GM18951 (cell line): ENCODE data around the gene FBXL13.
"Not testable (repeated sequence)": the region's sequence is repeated elsewhere in the genome, so short reads cannot be mapped to it uniquely, and the experiment has no call there.

Source experiments
- POLR2A ChIP-seq: IDR thresholded peaks from 4 replicates; pipeline ENCODE4 v1.6.1; 2011; ENCODE audit warnings: mild to moderate bottlenecking; ENCODE audit not compliant: insufficient read length, insufficient read depth; ENCODE audit errors: extremely low read depth
- in situ Hi-C: fragments of 300-500 bp; cut with MboI; formaldehyde crosslinking; loops from one replicate; pipeline ENCODE4 v1.12.0; 2022; ENCODE audit warnings: low sequenced_read_pairs, mixed read lengths, inconsistent platforms; ENCODE audit not compliant: unreplicated experiment

Gene FBXL13

GRCh38 chr7:102976493-102976892 is 98.1 kb downstream of the FBXL13 start:
- no peak for TF ChIP-seq POLR2A
- in situ Hi-C loops: no loop called here

DNA sequence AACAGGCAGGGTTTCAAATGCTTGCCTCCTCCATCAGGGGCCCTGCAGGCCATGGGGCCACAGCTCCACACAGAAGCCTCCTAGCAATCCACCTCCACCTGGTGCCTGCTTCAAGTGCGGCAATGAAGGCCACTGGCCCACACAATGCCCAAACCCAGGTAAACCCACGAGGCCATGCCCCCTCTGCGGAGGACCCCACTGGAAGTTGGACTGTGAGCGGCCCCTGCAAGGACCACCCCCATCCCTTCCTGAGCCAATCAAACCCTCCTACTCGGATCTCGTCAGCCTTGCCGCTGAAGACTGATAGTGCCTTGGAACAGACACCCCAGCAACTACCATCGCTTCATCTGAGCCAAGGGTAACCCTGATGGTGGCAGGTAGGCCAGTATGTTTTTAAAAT is 98.7 kb downstream of the FBXL13 start:
- in situ Hi-C loops: no loop called here

DNA sequence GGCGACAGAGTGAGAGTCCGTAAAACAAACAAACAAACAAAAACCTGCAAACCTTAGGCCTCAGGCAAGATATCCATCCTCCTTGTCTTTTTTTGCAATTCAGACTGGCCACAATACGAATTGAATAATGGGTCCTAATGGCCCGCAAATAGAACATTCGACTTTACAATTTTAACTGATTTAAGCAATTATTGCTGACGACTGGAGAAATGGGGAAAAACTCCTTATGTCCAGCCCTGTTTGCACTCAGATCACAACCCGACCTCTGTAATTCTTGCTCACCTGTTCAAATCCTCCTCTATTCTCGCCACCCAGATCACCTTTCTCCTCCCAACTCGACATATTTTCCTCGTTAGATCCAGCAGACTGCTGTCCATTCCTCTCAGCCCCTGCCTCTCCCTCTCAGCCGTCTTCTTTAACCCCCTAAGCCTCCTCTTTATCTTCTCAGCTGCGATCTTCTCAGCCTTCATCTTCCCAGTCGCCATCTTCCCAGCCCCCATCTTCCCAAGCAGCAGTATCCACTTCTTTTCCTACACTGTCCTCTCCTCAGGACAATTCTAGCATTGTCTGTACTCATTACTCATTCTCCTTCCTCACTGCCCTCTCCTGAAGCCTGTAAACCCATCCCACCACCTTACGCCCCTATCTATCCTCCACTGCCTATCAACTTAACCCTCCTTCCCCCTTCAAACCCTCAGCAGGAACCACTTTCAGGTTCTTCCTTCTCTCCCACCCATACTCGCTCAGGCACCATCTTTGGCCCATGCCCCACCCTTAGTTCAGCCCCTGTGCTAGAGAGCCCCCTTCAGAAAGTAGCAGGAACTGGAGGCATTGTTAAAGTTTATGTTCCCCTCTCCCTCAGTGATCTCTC is 100.0 kb downstream of the FBXL13 start:
- no peak for TF ChIP-seq POLR2A
- in situ Hi-C loops: no loop called here

More for the DNA sequence above, 98.7 kb downstream of the FBXL13 start:
- TF ChIP-seq POLR2A: no peak

GRCh38 chr7:102973096-102973802 is 101.3 kb downstream of the FBXL13 start:
- no peak for TF ChIP-seq POLR2A
- in situ Hi-C loops: no loop called here

GRCh38 chr7:102967798-102968197 is 106.8 kb downstream of the FBXL13 start:
- TF ChIP-seq POLR2A: no peak
- in situ Hi-C loops: no loop called here

GRCh38 chr7:102966465-102966864 is 108.1 kb downstream of the FBXL13 start:
- no peak for TF ChIP-seq POLR2A

GRCh38 chr7:102961993-102962392 is 112.6 kb downstream of the FBXL13 start:
- in situ Hi-C loops: not testable (repeated sequence)

More at GRCh38 chr7:102966465-102966864, 108.1 kb downstream of the FBXL13 start:
- in situ Hi-C loops: no loop called here

DNA sequence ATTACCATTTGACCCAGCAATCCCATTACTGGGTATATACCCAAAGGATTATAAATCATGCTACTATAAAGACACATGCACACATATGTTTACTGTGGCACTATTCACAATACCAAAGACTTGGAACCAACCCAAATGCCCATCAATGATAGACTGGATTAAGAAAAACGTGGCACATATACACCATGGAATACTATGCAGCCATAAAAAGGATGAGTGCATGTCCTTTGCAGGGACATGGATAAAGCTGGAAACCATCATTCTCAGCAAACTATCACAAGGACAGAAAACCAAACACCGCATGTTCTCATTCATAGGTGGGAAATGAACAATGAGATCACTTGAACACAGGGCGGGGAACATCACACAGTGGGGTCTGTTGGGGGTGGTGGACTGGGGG is 116.6 kb downstream of the FBXL13 start:
- in situ Hi-C loops: not testable (repeated sequence)

GRCh38 chr7:102954359-102954758 is 120.2 kb downstream of the FBXL13 start:
- in situ Hi-C loops: not testable (repeated sequence)

DNA sequence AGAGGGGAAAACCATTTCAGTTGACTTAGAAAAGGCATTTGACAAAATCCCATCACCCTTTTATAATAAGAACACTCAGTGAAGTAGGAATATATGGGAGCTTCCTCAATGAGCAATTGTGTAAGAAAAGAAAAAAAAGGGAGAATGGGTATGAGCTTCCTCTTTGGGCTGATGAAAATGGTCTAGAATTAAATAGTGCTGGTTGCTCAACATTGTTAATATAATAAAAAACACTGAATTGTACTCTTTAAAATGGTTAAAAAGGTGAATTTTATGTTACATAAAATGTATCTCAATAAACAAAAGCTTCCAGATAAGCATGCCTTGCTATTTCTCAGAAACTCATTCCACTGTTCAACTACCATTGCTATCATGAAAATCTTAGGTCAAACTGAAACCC is 121.2 kb downstream of the FBXL13 start:
- TF ChIP-seq POLR2A: no peak
- in situ Hi-C loops: no loop called here

- in situ Hi-C loops: no loop called here
- TF ChIP-seq POLR2A: no peak
Measured at GRCh38 chr7:102951839-102952238, 122.8 kb downstream of the FBXL13 start.

DNA sequence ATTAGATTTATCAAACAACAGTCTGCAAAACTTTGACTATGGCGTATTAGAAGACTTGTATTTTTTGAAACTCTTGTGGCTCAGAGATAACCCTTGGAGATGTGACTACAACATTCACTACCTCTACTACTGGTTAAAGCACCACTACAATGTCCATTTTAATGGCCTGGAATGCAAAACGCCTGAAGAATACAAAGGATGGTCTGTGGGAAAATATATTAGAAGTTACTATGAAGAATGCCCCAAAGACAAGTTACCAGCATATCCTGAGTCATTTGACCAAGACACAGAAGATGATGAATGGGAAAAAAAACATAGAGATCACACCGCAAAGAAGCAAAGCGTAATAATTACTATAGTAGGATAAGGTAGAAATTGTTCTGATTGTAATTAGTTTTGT is 130.4 kb downstream of the FBXL13 start:
- TF ChIP-seq POLR2A: no peak
- in situ Hi-C loops: no loop called here

- no peak for TF ChIP-seq POLR2A
- in situ Hi-C loops: no loop called here
Measured at GRCh38 chr7:102943423-102944169, 131.0 kb downstream of the FBXL13 start.

GRCh38 chr7:102942868-102943267 is 131.7 kb downstream of the FBXL13 start:
- in situ Hi-C loops: no loop called here
- TF ChIP-seq POLR2A: no peak
